ENCODE measurements around the gene POLR3K.

The POLR3K gene

DNA sequence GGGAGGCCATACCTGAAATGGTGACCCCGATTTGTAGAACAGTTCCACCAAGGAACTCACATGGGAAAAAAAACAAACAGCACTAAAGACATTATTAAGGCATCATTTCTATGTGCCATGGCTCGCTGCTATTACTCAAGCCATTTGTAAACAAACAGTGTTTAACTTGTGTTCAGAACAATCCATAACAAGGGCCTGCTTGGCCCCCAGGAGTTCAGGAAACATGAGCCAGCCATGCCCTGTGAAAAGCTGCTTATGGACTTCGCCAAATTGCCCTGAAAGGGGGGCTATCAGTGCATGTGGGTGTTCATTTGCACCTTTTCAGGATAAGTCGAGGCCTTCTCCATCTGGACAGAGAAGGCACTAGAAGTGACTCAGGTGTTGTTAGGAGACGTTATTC lies 8.0 kb downstream of the POLR3K start:
- H3K36me3 ChIP-seq (ENCODE audit: insufficient read depth, low read length) = peaks cover 81% of the 10 kb centered on the region
- TF ChIP-seq, protein P1, sequence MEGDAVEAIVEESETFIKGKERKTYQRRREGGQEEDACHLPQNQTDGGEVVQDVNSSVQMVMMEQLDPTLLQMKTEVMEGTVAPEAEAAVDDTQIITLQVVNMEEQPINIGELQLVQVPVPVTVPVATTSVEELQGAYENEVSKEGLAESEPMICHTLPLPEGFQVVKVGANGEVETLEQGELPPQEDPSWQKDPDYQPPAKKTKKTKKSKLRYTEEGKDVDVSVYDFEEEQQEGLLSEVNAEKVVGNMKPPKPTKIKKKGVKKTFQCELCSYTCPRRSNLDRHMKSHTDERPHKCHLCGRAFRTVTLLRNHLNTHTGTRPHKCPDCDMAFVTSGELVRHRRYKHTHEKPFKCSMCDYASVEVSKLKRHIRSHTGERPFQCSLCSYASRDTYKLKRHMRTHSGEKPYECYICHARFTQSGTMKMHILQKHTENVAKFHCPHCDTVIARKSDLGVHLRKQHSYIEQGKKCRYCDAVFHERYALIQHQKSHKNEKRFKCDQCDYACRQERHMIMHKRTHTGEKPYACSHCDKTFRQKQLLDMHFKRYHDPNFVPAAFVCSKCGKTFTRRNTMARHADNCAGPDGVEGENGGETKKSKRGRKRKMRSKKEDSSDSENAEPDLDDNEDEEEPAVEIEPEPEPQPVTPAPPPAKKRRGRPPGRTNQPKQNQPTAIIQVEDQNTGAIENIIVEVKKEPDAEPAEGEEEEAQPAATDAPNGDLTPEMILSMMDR (IDR thresholded peaks at IDR 0.05; ENCODE audit: borderline replicate concordance, extremely low read depth, low read length, poor library complexity, severe bottlenecking) = no peak
- TF ChIP-seq EZH2 (IDR thresholded peaks at IDR 0.05; ENCODE audit: borderline replicate concordance, low read depth, low read length, severe bottlenecking) = no peak

DNA sequence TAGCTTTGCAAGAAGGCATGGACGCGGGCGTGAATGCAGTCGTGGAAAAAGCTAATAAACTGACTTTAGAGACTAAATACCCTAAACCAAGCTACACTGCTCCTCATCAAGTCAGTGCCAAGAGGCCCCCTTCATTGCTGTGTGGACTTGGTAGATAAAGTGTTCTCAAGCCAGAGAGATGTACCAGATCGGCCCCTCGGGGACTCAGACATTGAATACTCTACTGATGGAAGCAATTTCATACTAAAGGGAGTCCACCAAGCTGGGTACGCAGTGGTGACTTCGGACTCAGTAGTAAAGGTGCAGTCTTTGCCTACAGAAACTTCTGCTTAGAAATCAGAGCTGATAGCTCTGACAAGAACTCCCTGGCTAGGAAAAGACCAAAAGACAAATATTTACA lies 8.8 kb downstream of the POLR3K start:
- Histone ChIP-seq H3K4me1 (ENCODE audit: insufficient read depth, low read length) (peaks cover 3% of the 10 kb centered on the region; the same call in 1 of the 2 replicates), H3K4me3 (ENCODE audit: low read depth in 1 of 2, low read length in 2 of 2) (no peak overlapping the region), H3K27me3 (ENCODE audit: insufficient read depth, low read length, poor library complexity) (no peaks in the 10 kb centered on the region), H3K36me3 (ENCODE audit: insufficient read depth, low read length) (peaks cover 73% of the 10 kb centered on the region), H4K20me1 (ENCODE audit: insufficient read depth, low read length) (peaks cover 27% of the 10 kb centered on the region; the same call in 1 of the 2 replicates), H2AFZ (ENCODE audit: low read depth, low read length) (no peak overlapping the region), H3K4me2 (ENCODE audit: insufficient read depth, low read length) (no peak overlapping the region), H3K9me3 (ENCODE audit: insufficient read depth, low read length, severe bottlenecking) (no peaks in the 10 kb centered on the region), H3K79me2 (ENCODE audit: insufficient read depth, low read length) (peaks cover 15% of the 10 kb centered on the region), H3K27ac (ENCODE audit: low read length) (no peak overlapping the region), H3K9ac (ENCODE audit: low read depth, low read length) (no peak overlapping the region)
- DNase-seq (no peak), ATAC-seq (ENCODE audit: insufficient read depth, low read depth) (no peak)
- no peak for TF ChIP-seq EZH2 (IDR thresholded peaks at IDR 0.05; ENCODE audit: borderline replicate concordance, low read depth, low read length, severe bottlenecking)
- TF ChIP-seq, protein P1 (IDR thresholded peaks at IDR 0.05; ENCODE audit: borderline replicate concordance, extremely low read depth, low read length, poor library complexity, severe bottlenecking) = no peak

More for the DNA sequence above, 8.0 kb downstream of the POLR3K start:
- no peak overlapping the region for H3K9ac ChIP-seq (ENCODE audit: low read depth, low read length)
- H3K27me3 ChIP-seq (ENCODE audit: insufficient read depth, low read length, poor library complexity) = no peaks in the 10 kb centered on the region
- H2AFZ ChIP-seq (ENCODE audit: low read depth, low read length) = no peak overlapping the region
- H3K27ac ChIP-seq (ENCODE audit: low read length) = no peak overlapping the region
- ATAC-seq (ENCODE audit: insufficient read depth, low read depth) = no peak
- peaks cover 21% of the 10 kb centered on the region for H3K79me2 ChIP-seq (ENCODE audit: insufficient read depth, low read length)
- DNase-seq = no peak
- no peak overlapping the region for H3K4me2 ChIP-seq (ENCODE audit: insufficient read depth, low read length)
- H3K4me3 ChIP-seq (ENCODE audit: low read depth in 1 of 2, low read length in 2 of 2) = no peak overlapping the region
- H3K9me3 ChIP-seq (ENCODE audit: insufficient read depth, low read length, severe bottlenecking) = no peaks in the 10 kb centered on the region
- peaks cover 28% of the 10 kb centered on the region; the same call in 1 of the 2 replicates for H4K20me1 ChIP-seq (ENCODE audit: insufficient read depth, low read length)
- H3K4me1 ChIP-seq (ENCODE audit: insufficient read depth, low read length) = peaks cover 3% of the 10 kb centered on the region; the same call in 1 of the 2 replicates

DNA sequence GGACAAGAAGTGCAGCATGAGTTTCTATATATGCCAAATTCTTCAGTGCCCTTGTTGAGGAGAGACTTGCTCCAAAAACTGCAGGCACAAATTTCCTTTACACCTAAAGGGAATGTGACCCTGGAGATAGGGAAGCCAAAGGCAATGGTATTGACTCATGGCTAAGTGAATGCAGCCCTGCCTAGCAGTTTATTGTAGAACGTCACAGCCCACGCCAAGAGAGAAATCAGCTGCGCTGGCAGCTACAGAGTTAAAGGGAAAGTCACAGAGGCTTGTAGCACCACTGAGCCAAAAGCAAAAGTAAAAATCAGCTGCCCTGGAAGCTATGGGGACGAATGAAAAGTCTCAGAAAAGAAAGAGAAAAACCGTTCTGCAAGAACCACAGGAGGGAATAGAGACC lies 10.1 kb downstream of the POLR3K start:
- peaks cover 8% of the 10 kb centered on the region for H3K79me2 ChIP-seq (ENCODE audit: insufficient read depth, low read length)
- H3K27me3 ChIP-seq (ENCODE audit: insufficient read depth, low read length, poor library complexity) = no peaks in the 10 kb centered on the region
- peaks cover 33% of the 10 kb centered on the region for H4K20me1 ChIP-seq (ENCODE audit: insufficient read depth, low read length)
- DNase-seq (no peak), ATAC-seq (ENCODE audit: insufficient read depth, low read depth) (no peak)
- H3K27ac ChIP-seq (ENCODE audit: low read length) = no peak overlapping the region
- H3K4me3 ChIP-seq (ENCODE audit: low read depth in 1 of 2, low read length in 2 of 2) = no peak overlapping the region
- peaks cover 3% of the 10 kb centered on the region; the same call in 1 of the 2 replicates for H3K4me1 ChIP-seq (ENCODE audit: insufficient read depth, low read length)
- no peaks in the 10 kb centered on the region for H3K9me3 ChIP-seq (ENCODE audit: insufficient read depth, low read length, severe bottlenecking)
- H3K4me2 ChIP-seq (ENCODE audit: insufficient read depth, low read length) = no peak overlapping the region
- TF ChIP-seq, protein P1 (IDR thresholded peaks at IDR 0.05; ENCODE audit: borderline replicate concordance, extremely low read depth, low read length, poor library complexity, severe bottlenecking) = no peak
- H3K36me3 ChIP-seq (ENCODE audit: insufficient read depth, low read length) = peaks cover 69% of the 10 kb centered on the region
- no peak overlapping the region for H2AFZ ChIP-seq (ENCODE audit: low read depth, low read length)
- H3K9ac ChIP-seq (ENCODE audit: low read depth, low read length) = no peak overlapping the region

DNA sequence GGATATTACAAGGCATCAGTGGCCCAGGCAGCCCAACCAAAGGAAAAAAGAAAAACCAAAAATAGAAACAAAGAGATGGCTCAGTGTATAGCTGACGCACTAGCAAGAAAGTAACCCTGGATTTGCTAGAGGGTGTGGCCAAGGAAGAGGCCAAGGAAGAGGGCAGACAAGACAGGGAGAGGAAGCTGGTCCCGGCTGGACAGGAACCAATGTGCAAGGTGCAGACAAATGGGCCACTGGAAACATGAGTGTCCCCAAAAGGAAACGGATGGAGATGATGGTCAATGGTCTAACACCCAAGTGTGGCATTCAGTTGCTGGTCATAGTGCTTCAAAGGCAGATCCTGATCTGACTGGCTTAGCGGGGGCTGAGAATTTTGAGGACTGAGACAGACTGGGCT lies 10.7 kb downstream of the POLR3K start:
- no peak for TF ChIP-seq EZH2 (IDR thresholded peaks at IDR 0.05; ENCODE audit: borderline replicate concordance, low read depth, low read length, severe bottlenecking)
- TF ChIP-seq, protein P1 (IDR thresholded peaks at IDR 0.05; ENCODE audit: borderline replicate concordance, extremely low read depth, low read length, poor library complexity, severe bottlenecking) = no peak
- no peak for ATAC-seq (ENCODE audit: insufficient read depth, low read depth)
- H3K27me3 ChIP-seq (ENCODE audit: insufficient read depth, low read length, poor library complexity) = no peaks in the 10 kb centered on the region
- H3K4me2 ChIP-seq (ENCODE audit: insufficient read depth, low read length) = no peak overlapping the region
- peaks cover 3% of the 10 kb centered on the region; the same call in 1 of the 2 replicates for H3K4me1 ChIP-seq (ENCODE audit: insufficient read depth, low read length)
- H2AFZ ChIP-seq (ENCODE audit: low read depth, low read length) = no peak overlapping the region
- H3K9ac ChIP-seq (ENCODE audit: low read depth, low read length) = no peak overlapping the region
- peaks cover 68% of the 10 kb centered on the region for H3K36me3 ChIP-seq (ENCODE audit: insufficient read depth, low read length)
- peaks cover 8% of the 10 kb centered on the region for H3K79me2 ChIP-seq (ENCODE audit: insufficient read depth, low read length)
- H3K4me3 ChIP-seq (ENCODE audit: low read depth in 1 of 2, low read length in 2 of 2) = no peak overlapping the region
- H3K9me3 ChIP-seq (ENCODE audit: insufficient read depth, low read length, severe bottlenecking) = no peaks in the 10 kb centered on the region
- no peak for DNase-seq
- H4K20me1 ChIP-seq (ENCODE audit: insufficient read depth, low read length) = peaks cover 34% of the 10 kb centered on the region
- no peak overlapping the region for H3K27ac ChIP-seq (ENCODE audit: low read length)
